IMR-90 (cell line): ENCODE data around the gene PTCD2. TPM values are rescaled to one million over a fixed set of nuclear protein-coding genes. Genes with fewer than 3 reads are reported as not detected.

Experiments used
- ATAC-seq: fragments of 200-7000 bp; cut with Tn5 transposase; 2 replicates; pipeline ENCODE4 v1.9.1; 2020; ENCODE audit warnings: low read depth, mild to moderate bottlenecking, moderate library complexity
- BruUV-seq: library from RNA; stranded (reverse); fragments of 400-500 nt; replicated peaks from 2 replicates; lab custom pipeline; 2021; lab: Mats Ljungman, UMichigan
- CTCF ChIA-PET: fragments of 300-600 bp; formaldehyde crosslinking; extraction: SDS; loops from one replicate; lab custom pipeline; 2021; ENCODE audit warnings: antibody characterized with exemption; lab: Yijun Ruan, JAX
- POLR2A ChIA-PET: fragments of 300-600 bp; sonication (Branson Sonifier 250); formaldehyde crosslinking; loops from one replicate; lab custom pipeline; 2022; ENCODE audit warnings: antibody characterized with exemption; ENCODE audit not compliant: unreplicated experiment; lab: Charles Lee
- DNase-seq: peaks from one replicate; pipeline ENCODE4 v3.0.0; 2013
- H2AFZ ChIP-seq: replicated peaks from 2 replicates; pipeline ENCODE3; 2013; ENCODE audit warnings: low read length, mild to moderate bottlenecking; ENCODE audit not compliant: poor library complexity
- H2AK5ac ChIP-seq: 2 replicates; pipeline ENCODE4 v1.6.1; 2013; ENCODE audit warnings: low read depth, low read length, inconsistent platforms
- H2AK9ac ChIP-seq: replicated peaks from 2 replicates; pipeline ENCODE3; 2013; ENCODE audit warnings: mild to moderate bottlenecking, low read depth, low read length, moderate library complexity; ENCODE audit not compliant: poor library complexity
- H2BK120ac ChIP-seq: 2 replicates; pipeline ENCODE4 v1.6.1; 2013; ENCODE audit warnings: low read depth, low read length, inconsistent platforms
- H2BK15ac ChIP-seq: 3 replicates; pipeline ENCODE4 v1.6.1; 2013; ENCODE audit warnings: low read depth, low read length, inconsistent platforms
- H2BK20ac ChIP-seq: 2 replicates; pipeline ENCODE4 v1.6.1; 2013; ENCODE audit warnings: low read depth, mild to moderate bottlenecking, inconsistent platforms, low read length, moderate library complexity
- H2BK5ac ChIP-seq: 2 replicates; pipeline ENCODE4 v1.6.1; 2013; ENCODE audit warnings: mild to moderate bottlenecking, low read depth, low read length, inconsistent platforms; ENCODE audit not compliant: poor library complexity, severe bottlenecking
- H3K14ac ChIP-seq: replicated peaks from 2 replicates; pipeline ENCODE4 v1.6.1; 2013; ENCODE audit warnings: low read depth, low read length, inconsistent platforms
- H3K18ac ChIP-seq: 2 replicates; pipeline ENCODE4 v1.6.1; 2013; ENCODE audit warnings: low read depth, low read length, control low read depth
- H3K23ac ChIP-seq: 2 replicates; pipeline ENCODE4 v1.6.1; 2013; ENCODE audit warnings: low read depth, low read length, inconsistent platforms
- H3K27ac ChIP-seq: 2 replicates; pipeline ENCODE4 v1.5.1; 2013; ENCODE audit warnings: mild to moderate bottlenecking, control low read depth, low read length; ENCODE audit not compliant: insufficient read depth
- H3K27me3 ChIP-seq: 2 replicates; pipeline ENCODE4 v1.6.1; 2013; ENCODE audit warnings: low read length; ENCODE audit not compliant: control insufficient read depth, insufficient read depth
- H3K36me3 ChIP-seq: 2 replicates; pipeline ENCODE4 v1.6.1; 2013; ENCODE audit warnings: low read length, mixed read lengths; ENCODE audit not compliant: control insufficient read depth, insufficient read depth
- H3K4ac ChIP-seq: 2 replicates; pipeline ENCODE4 v1.6.1; 2013; ENCODE audit warnings: low read depth, low read length, inconsistent platforms
- H3K4me1 ChIP-seq: 2 replicates; pipeline ENCODE4 v1.6.1; 2013; ENCODE audit warnings: low read length, mixed read lengths; ENCODE audit not compliant: control insufficient read depth, insufficient read depth
- H3K4me2 ChIP-seq: 2 replicates; pipeline ENCODE4 v1.6.1; 2013; ENCODE audit warnings: low read depth, mild to moderate bottlenecking, control low read depth, low read length, moderate library complexity
- H3K4me3 ChIP-seq: 2 replicates; pipeline ENCODE4 v1.5.1; 2013; ENCODE audit warnings: low read depth, mild to moderate bottlenecking, control low read depth, low read length, moderate library complexity; ENCODE audit not compliant: insufficient read depth
- H3K56ac ChIP-seq: 2 replicates; pipeline ENCODE4 v1.6.1; 2013; ENCODE audit warnings: low read length, inconsistent platforms; ENCODE audit not compliant: insufficient read depth; ENCODE audit errors: extremely low read depth
- H3K79me1 ChIP-seq, 2 experiments: 2 replicates each; pipeline ENCODE4 v1.6.1; 2013; ENCODE audit warnings: low read length in 2 of 2, inconsistent platforms in 1 of 2, low read depth in 1 of 2
- H3K9ac ChIP-seq: 2 replicates; pipeline ENCODE4 v1.6.1; 2013; ENCODE audit warnings: low read depth, low read length, control low read depth
- H3K9me1 ChIP-seq: 2 replicates; pipeline ENCODE4 v1.6.1; 2013; ENCODE audit warnings: low read length, inconsistent platforms; ENCODE audit not compliant: insufficient read depth
- H3K9me3 ChIP-seq: 2 replicates; pipeline ENCODE4 v1.6.1; 2013; ENCODE audit warnings: low read length; ENCODE audit not compliant: control insufficient read depth, insufficient read depth
- H4K20me1 ChIP-seq: 2 replicates; pipeline ENCODE4 v1.6.1; 2013; ENCODE audit warnings: low read length, inconsistent platforms; ENCODE audit not compliant: insufficient read depth
- H4K5ac ChIP-seq: 2 replicates; pipeline ENCODE4 v1.6.1; 2013; ENCODE audit warnings: mild to moderate bottlenecking, low read depth, low read length, control low read depth
- H4K8ac ChIP-seq, 2 experiments: 2 replicates each; pipeline ENCODE4 v1.6.1; 2013; ENCODE audit warnings: low read depth in 2 of 2, low read length in 2 of 2, control low read depth in 1 of 2, inconsistent platforms in 1 of 2
- H4K91ac ChIP-seq: 2 replicates; pipeline ENCODE4 v1.6.1; 2013; ENCODE audit warnings: low read depth, low read length, inconsistent platforms; ENCODE audit not compliant: insufficient read depth
- CHD1 ChIP-seq: IDR thresholded peaks from 2 replicates; pipeline ENCODE4 v1.6.1; 2012; ENCODE audit warnings: low read depth, low read length, improper control_type of control experiment
- CTCF ChIP-seq: conservative IDR thresholded peaks from 2 replicates; pipeline ENCODE4 v1.5.1; 2012; ENCODE audit warnings: mild to moderate bottlenecking, low read depth, low read length, improper control_type of control experiment
- FOS ChIP-seq: fragments of 150-350 bp; IDR thresholded peaks from 2 replicates; pipeline ENCODE4 v1.6.1; 2016; ENCODE audit warnings: low read depth, low read length
- MAFK ChIP-seq: IDR thresholded peaks from 2 replicates; pipeline ENCODE4 v1.6.1; 2012; ENCODE audit warnings: low read depth, low read length, improper control_type of control experiment
- MAZ ChIP-seq: IDR thresholded peaks from 2 replicates; pipeline ENCODE4 v1.6.1; 2012; ENCODE audit warnings: low read depth, mild to moderate bottlenecking, low read length, improper control_type of control experiment, moderate library complexity, borderline replicate concordance
- MXI1 ChIP-seq: IDR thresholded peaks from 2 replicates; pipeline ENCODE4 v1.6.1; 2012; ENCODE audit warnings: low read depth, mild to moderate bottlenecking, low read length, moderate library complexity, borderline replicate concordance
- NFE2L2 ChIP-seq: fragments of 150-350 bp; IDR thresholded peaks from 2 replicates; pipeline ENCODE4 v1.6.1; 2016; ENCODE audit warnings: low read depth, mild to moderate bottlenecking, low read length
- POLR2A ChIP-seq: IDR thresholded peaks from 2 replicates; pipeline ENCODE4 v1.6.1; 2012; ENCODE audit warnings: mild to moderate bottlenecking, low read depth, low read length
- RAD21 ChIP-seq: IDR thresholded peaks from 2 replicates; pipeline ENCODE4 v1.6.1; 2012; ENCODE audit warnings: low read length, improper control_type of control experiment
- RCOR1 ChIP-seq: IDR thresholded peaks from 2 replicates; pipeline ENCODE4 v1.6.1; 2012; ENCODE audit warnings: mild to moderate bottlenecking, low read length, improper control_type of control experiment; ENCODE audit not compliant: insufficient replicate concordance
- RFX5 ChIP-seq: IDR thresholded peaks from 2 replicates; pipeline ENCODE4 v1.8.0; 2012; ENCODE audit warnings: low read depth, mild to moderate bottlenecking, low read length, moderate library complexity
- SMC3 ChIP-seq: fragments of 150-350 bp; IDR thresholded peaks from 2 replicates; pipeline ENCODE4 v1.6.1; 2016; ENCODE audit warnings: low read depth, mild to moderate bottlenecking, antibody characterized with exemption, low read length, moderate library complexity
- WGBS, 2 experiments: methylation state at CpG; one replicate each; pipeline versions ENCODE4 v1.1.5 to v1.1.7; 2013; ENCODE audit warnings: missing lambda C conversion rate in 2 of 2; ENCODE audit not compliant: insufficient read length in 1 of 2; ENCODE audit errors: extremely low coverage in 2 of 2; 5-methylcytosine and 5-hydroxymethylcytosine counted together
- dilution Hi-C: fragments of 300-500 bp; cut with HindIII; formaldehyde crosslinking; loops from one replicate; pipeline ENCODE4 v1.14.3; 2018; ENCODE audit warnings: low sequenced_read_pairs; ENCODE audit not compliant: unreplicated experiment
- in situ Hi-C: fragments of 300-500 bp; cut with MboI; formaldehyde crosslinking; loops from 3 replicates; pipeline ENCODE4 v1.14.3; 2019; ENCODE audit warnings: low sequenced_read_pairs, inconsistent platforms, mixed read lengths
- intact Hi-C: fragments of 100-400 bp; cut with micrococcal nuclease; formaldehyde crosslinking; loops from 2 replicates; pipeline ENCODE4 v1.10.0; 2022
- polyA plus RNA-seq, 3 experiments: library from polyadenylated mRNA; depleted of rRNA; stranded (reverse); fragments of >200 nt; gene quantifications; 2 replicates each; pipeline ENCODE4 v1.2.3, GENCODE V29; 2012; ENCODE audit warnings: low replicate concordance in 1 of 3
- total RNA-seq: library from RNA; depleted of rRNA; stranded (reverse); fragments of >200 nt; gene quantifications from 2 replicates; pipeline ENCODE4 v1.2.3, GENCODE V29; 2012
- TF ChIP-seq, protein P1 (sequence below): fragments of 150-350 bp; IDR thresholded peaks from 2 replicates; pipeline ENCODE4 v1.6.1; 2017; ENCODE audit warnings: mild to moderate bottlenecking, antibody characterized with exemption, low read length, low read depth

Gene PTCD2
- total and polyA plus RNA-seq, 2 of the 4 experiments (the other 2 are of a cell fraction): 6.5 to 9.9 TPM

GRCh38 chr5:72400950-72401349 lies 80.8 kb downstream of the PTCD2 start:
- Histone ChIP-seq H3K9me3 (peaks cover 10% of the 10 kb centered on the region), H3K9ac (no peak overlapping the region), H3K27me3 (no peaks in the 10 kb centered on the region), H3K4me1 (peaks cover 6% of the 10 kb centered on the region; the same call in 1 of the 2 replicates), H3K23ac (no peak overlapping the region), H3K18ac (no peak overlapping the region), H2AK5ac (no peak overlapping the region), H2BK120ac (no peak overlapping the region), H4K5ac (no peak overlapping the region), H3K27ac (no peak overlapping the region), H2BK5ac (no peak overlapping the region), H4K91ac (no peak overlapping the region), H2AK9ac (no peak overlapping the region), H3K4me2 (no peak overlapping the region), H4K20me1 (no peaks in the 10 kb centered on the region), H3K79me1 (no peaks in the 10 kb centered on the region), H2BK15ac (no peak overlapping the region), H3K14ac (no peak overlapping the region), H3K4ac (no peak overlapping the region), H2AFZ (no peak overlapping the region), H3K36me3 (no peaks in the 10 kb centered on the region), H2BK20ac (no peak overlapping the region), H3K4me3 (no peak overlapping the region), H4K8ac (no peak overlapping the region), H3K56ac (no peak overlapping the region), H3K9me1 (no peaks in the 10 kb centered on the region)
- intact Hi-C loops (no loop called here), dilution Hi-C loops (no loop called here), in situ Hi-C loops (no loop called here)
- DNase-seq (no peak), ATAC-seq (no peak)
- CTCF ChIA-PET: no interaction called here
- POLR2A ChIA-PET: no interaction called here
- TF ChIP-seq SMC3: no peak
- no peak for TF ChIP-seq MAFK
- no peak for TF ChIP-seq RCOR1
- no peak for TF ChIP-seq RFX5
- no peak for TF ChIP-seq MXI1
- no peak for TF ChIP-seq FOS
- no peak for TF ChIP-seq CHD1
- TF ChIP-seq POLR2A: no peak
- TF ChIP-seq NFE2L2: no peak
- TF ChIP-seq CTCF: no peak
- TF ChIP-seq MAZ: no peak
- no peak for TF ChIP-seq RAD21
- TF ChIP-seq, protein P1, sequence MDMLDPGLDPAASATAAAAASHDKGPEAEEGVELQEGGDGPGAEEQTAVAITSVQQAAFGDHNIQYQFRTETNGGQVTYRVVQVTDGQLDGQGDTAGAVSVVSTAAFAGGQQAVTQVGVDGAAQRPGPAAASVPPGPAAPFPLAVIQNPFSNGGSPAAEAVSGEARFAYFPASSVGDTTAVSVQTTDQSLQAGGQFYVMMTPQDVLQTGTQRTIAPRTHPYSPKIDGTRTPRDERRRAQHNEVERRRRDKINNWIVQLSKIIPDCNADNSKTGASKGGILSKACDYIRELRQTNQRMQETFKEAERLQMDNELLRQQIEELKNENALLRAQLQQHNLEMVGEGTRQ: no peak
- no CpG with 5 or more reads among the region's 1 CpG for WGBS, 2 experiments
- BruUV-seq: no TSS peak
